CD4-positive, alpha-beta T cell treated with Interferon gamma for 1 hour (primary cell): ENCODE data around the gene BCAR1.
"Not testable (repeated sequence)": the region's sequence is repeated elsewhere in the genome, so short reads cannot be mapped to it uniquely, and the experiment has no call there.

ENCODE experiments used
- DNase-seq: peaks from one replicate; pipeline ENCODE4 v3.0.0-alpha.2; 2020

The BCAR1 gene

GRCh38 chr16:75251280-75252048, at the start of gene BCAR1:
Gene BCAR1, minus strand, starts transcription at chr16:75251624. Its CDS starts 142 bp downstream, at chr16:75251482.
- no peak for DNase-seq

GRCh38 chr16:75298267-75298666, 46.8 kb upstream of the BCAR1 start:
- DNase-seq, result no peak

DNA sequence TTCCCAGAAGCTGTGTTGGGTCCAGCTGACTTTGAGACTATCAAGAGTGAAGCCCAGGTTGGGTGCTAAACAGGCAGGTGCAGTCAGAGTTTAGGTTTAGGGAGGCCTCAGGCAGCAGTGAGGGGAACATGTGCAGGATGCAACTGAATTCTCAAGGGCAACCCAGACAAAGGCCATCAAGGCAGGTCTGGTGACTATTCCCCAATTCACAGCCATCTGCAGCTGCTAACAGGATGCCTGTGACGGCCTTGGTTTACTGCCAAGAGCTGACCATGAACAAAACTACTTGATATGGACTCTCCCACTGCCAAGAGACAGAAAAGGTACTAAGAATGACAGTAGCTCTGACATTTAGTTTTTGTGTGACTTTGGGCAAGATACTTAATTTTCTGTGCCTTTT, 45.2 kb upstream of the BCAR1 start:
- no peak for DNase-seq

- no peak for DNase-seq
Observed at GRCh38 chr16:75294773-75295459, 43.5 kb upstream of the BCAR1 start.

GRCh38 chr16:75293772-75294171, 42.3 kb upstream of the BCAR1 start:
- DNase-seq, result no peak

DNA sequence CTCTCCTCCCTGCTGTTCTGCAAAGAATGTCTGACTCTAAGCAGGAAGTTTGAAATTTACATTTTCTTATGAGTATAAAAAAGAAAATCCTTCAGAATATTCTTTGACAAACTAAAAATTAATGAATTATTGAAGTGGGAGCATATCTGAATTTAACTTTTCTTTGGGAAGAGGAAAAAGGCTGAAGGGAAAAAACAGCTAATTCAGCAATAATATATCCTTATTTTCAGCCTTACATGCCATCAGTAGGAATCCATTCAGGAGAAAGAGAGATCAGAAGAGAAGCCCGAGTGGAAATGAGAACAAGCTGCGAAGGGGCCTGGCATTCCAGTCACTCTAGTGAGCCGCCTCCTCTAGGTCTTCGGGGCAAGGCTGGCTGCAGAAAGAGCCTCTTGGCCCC, 41.7 kb upstream of the BCAR1 start:
- no peak for DNase-seq

GRCh38 chr16:75292691-75293090, 41.3 kb upstream of the BCAR1 start:
- DNase-seq, result no peak

GRCh38 chr16:75289189-75289588, 37.8 kb upstream of the BCAR1 start:
- no peak for DNase-seq

GRCh38 chr16:75288596-75289120, 37.2 kb upstream of the BCAR1 start:
- peak; percentile 61 for DNase-seq

DNA sequence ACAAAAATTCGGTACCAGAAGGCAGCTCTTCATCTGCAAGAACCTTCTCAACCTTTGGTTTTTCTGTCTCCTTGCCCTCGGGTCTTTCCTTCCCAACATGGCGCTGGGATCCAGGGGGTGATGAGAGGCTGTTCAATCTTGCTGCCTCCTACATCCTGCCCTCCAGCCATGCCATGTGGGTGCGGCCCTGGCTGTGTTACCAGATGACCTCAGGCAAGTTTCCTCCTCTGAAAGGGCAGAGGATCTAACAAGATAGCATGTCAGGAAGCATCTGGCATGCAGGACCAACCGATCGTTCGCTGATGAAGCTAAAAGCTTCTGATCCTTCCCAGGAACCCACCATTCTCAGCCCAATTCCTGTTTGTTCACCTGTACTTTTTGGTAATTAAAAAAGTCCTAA, 36.8 kb upstream of the BCAR1 start:
- DNase-seq, result no peak

GRCh38 chr16:75287708-75288107, 36.3 kb upstream of the BCAR1 start:
- no peak for DNase-seq

GRCh38 chr16:75286389-75286788, 35.0 kb upstream of the BCAR1 start:
- DNase-seq, result no peak

DNA sequence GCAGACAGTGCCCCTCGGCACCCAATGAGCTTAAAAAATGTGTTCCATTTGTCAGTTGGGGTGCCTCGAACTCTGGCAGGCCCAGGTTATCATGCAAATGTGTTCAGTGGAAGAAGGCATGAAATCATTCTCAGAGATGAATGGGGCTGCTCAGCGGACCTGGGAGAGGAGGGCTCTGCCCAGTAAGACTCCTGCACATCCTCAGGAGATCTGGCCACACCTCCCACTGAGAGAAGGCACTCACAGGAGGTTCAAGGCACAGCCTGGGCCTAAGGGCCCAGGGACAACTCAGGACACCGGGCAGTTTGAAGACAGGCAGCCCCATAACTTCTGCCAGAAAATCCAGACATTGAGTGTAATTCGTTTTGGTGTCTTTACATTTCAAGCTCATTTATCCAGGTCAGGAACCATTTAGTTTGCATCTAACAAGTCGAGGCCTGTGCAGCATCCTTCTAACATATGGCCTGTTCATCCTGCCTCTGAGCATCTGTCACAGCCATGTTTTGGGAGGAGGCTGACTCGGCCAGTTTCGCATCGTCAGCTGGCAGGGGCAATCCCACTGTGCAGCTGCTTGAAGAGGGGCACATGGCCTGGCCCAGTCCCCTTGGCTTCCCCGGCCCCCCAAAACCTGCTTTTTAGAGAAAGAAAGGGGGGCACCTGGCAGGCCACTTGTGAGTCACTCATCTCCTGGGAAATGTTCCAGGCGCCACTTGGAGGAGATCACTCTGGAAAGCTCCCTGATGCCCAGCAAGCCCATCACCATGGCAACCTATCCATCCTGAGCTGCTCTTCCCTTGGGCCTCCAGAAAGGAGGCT, 31.2 kb upstream of the BCAR1 start:
- DNase-seq, result no peak

DNA sequence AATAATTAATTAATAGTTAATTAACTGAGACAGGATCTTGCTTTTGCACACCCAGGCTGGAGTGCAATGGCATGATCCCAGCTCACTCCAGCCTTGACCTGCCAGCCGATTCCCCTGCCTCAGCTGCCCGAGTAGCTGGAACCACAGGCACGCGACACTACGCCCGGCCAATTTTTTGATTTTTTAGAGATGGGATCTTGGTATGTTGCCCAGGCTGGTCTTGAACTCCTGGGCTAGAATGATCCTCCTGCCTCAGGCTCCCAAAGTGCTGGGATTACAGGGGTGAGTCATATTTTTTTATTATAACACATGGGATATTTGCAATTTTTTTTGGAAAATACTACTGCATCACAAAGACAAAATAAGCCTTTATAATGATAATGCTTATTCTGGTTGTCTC, 30.4 kb upstream of the BCAR1 start:
- DNase-seq, result no peak

DNA sequence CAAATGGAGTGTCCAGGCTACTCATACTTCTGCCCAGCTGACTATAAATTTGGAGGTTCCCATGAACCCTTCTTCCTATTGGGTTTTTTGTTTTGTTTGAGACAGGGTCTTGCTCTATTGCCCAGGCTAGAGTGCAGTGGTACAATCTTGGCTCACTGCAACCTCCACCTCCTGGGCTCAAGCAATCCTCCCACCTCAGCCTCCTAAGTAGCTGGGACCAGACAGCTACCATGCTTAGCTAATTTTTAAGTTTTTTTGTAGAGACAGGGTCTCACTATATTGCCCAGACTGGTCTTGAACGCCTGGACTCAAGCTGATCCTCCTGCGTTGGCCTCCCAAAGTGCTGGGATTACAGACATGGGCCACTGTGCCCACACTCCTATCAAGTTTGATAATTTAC, 29.6 kb upstream of the BCAR1 start:
- not testable (repeated sequence) for DNase-seq

DNA sequence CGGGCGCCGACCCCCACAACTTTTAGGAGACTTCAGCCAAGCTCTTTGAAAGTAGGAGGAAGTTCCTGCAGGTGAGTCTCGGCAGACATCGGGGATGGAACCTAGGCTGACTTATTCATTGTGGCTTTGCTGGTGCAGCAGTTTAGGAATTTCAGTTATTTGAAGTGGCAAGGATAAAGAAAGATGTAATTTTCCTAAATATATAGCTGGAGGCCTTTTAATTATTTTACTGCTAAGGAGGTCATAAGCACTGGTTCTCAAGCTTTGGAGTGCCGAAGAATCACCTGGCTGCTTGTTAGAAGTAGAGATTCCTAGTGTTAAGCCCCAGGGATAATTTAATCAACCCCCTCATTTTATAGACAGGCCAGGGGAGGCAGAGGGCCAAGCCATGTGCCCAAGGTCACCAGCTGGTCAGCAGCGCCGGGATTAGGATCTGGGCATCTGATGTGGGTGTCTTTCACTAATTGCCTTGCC, 28.9 kb upstream of the BCAR1 start:
- no peak for DNase-seq

DNA sequence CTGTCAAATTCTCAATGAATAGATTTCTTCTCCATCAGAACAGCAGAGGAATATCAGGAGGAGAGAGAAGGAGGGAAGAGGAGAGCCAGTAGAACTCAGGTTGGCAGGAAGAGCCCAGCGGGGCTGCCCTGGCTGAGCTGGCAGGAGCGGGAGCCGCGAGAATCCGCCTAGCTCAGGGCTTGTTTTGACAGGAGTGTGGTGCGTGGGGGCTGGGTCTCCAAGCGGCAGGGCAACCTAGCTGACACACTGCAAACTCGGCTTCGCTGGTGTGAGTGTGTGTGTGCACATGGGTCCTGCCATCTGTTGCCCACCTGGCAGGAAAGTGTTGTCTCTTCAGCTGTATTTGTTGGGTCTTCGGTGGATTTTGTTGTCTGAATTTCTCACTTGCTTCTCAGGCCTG, 27.9 kb upstream of the BCAR1 start:
- no peak for DNase-seq

DNA sequence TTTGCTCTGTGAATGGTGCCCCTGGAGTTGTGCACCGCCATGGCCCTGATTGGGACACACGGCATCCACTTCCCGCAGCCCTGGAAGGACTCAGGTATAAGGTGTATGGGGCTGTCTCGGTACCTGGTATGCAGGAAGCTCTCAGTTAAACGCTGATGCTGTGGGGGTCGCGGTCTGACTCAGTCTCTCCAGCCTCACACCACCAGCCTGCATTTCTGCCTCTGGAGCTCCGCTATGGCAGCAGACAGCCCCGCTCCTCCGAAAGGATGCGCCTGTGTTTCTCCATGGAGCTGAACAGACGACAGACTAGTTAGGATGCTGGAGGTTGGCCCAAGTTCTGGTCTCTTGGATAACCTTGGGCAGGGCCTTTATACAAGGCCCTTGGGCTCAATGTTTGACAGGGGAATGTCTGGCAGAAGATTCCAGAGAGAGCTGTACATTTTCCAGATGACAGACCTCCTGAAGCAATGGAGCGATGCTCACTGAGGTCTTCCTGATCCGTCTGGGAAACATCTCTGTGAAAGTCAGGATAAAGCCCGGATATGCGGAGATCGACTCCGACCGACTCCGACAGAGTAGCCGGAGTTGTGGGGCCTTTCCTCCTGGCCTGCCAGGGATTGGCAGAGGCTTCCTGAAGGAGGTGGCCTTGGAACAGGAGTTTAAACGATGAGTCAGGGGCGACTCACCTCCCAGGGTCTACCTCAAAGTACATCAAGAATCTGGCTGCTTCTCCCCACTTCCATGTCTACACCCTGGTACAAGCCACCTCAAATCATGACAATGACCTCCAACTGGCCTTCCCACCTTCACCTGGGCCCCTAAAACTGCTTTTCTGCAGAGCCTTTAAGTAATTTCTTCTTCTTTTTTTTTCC, 21.9 kb upstream of the BCAR1 start:
- no peak for DNase-seq

DNA sequence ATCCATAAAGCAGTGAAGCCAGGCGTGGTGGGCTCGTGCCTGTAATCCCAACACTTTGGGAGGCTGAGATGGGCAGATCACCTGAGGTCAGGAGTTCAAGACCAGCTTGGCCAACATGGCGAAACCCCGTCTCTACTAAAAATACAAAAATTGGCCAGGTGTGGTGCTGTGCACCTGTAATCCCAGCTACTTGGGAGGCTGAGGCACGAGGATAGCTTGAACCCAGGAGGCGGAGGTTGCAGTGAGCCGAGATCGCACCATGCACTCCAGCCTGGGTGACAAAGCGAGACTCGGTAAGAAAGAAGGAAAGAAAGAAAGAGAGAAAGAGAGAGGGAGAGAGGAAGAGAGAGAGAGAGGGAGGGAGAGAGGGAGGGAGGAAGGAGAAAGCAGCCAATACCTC, 21.2 kb upstream of the BCAR1 start:
- DNase-seq, result not testable (repeated sequence)

GRCh38 chr16:75272097-75272551, 20.7 kb upstream of the BCAR1 start:
- DNase-seq, result no peak

GRCh38 chr16:75271441-75272096, 20.1 kb upstream of the BCAR1 start:
- DNase-seq, result no peak

DNA sequence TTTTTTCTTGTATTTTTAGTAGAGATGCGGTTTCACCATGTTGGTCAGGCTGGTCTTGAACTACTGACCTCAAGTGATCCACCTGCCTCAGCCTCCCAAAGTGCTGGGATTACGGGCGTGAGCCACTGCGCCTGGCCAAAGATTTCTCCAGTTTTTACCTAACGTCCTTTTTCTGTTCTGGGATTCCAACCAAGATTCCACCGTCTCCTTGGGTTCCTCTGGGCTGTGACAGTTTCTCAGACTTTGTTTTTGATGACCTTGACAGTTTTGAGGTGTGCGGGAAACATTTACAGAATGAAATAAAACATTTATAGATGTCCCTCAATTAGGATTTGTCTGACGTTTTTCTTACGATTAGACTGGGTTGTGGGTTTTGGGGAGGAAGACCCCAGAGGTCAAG, 17.9 kb upstream of the BCAR1 start:
- DNase-seq, result not testable (repeated sequence)
